Bronchial epithelial cell (primary cell): Measurements from ENCODE around the gene LRP1B. TPM values are rescaled to one million over a fixed set of nuclear protein-coding genes. Genes with fewer than 3 reads are reported as not detected.

Experiments
- DNase-seq: peaks from one replicate; pipeline ENCODE4 v3.0.0-alpha.2; 2010; ENCODE audit warnings: low read depth
- FAIRE-seq: peaks from 2 replicates; lab custom pipeline; 2011; peaks lifted over from hg19 to GRCh38; lab: Jason Lieb, UNC
- H3K27me3 ChIP-seq: 2 replicates; pipeline ENCODE4 v1.5.1; 2011; ENCODE audit warnings: low read length; ENCODE audit not compliant: control insufficient read depth, insufficient read depth
- H3K36me3 ChIP-seq: 2 replicates; pipeline ENCODE4 v1.5.1; 2011; ENCODE audit warnings: low read length; ENCODE audit not compliant: control insufficient read depth, insufficient read depth
- H3K4me3 ChIP-seq: 2 replicates; pipeline ENCODE4 v1.5.1; 2011; ENCODE audit warnings: mild to moderate bottlenecking, low read depth, low read length, control low read depth
- CTCF ChIP-seq: IDR thresholded peaks from 2 replicates; pipeline ENCODE4 v1.5.1; 2011; ENCODE audit warnings: mild to moderate bottlenecking, moderate library complexity, low read length, control low read depth, inconsistent platforms; ENCODE audit not compliant: insufficient read depth, severe bottlenecking
- total RNA-seq: library from RNA; depleted of rRNA; stranded (reverse); fragments of >200 nt; gene quantifications from 2 replicates; pipeline ENCODE4 v1.2.1, GENCODE V29; 2014

LRP1B gene
- total RNA-seq, 1 donor from 2014 or later, result under 0.01 TPM

GRCh38 chr2:140695155-140695554 is 1435.7 kb downstream of the LRP1B start:
- no peak for TF ChIP-seq CTCF
- DNase-seq, result peak; percentile 39
- no peaks in the 10 kb centered on the region for H3K27me3 ChIP-seq
- no peaks in the 10 kb centered on the region for H3K36me3 ChIP-seq
- peak; percentile 47 for FAIRE-seq
- H3K4me3 ChIP-seq, result no peak overlapping the region

GRCh38 chr2:140687825-140688224 is 1443.0 kb downstream of the LRP1B start:
- no peaks in the 10 kb centered on the region for H3K27me3 ChIP-seq
- no peak for TF ChIP-seq CTCF
- FAIRE-seq (no peak), DNase-seq (no peak)
- no peak overlapping the region for H3K4me3 ChIP-seq
- no peaks in the 10 kb centered on the region for H3K36me3 ChIP-seq

- DNase-seq (no peak), FAIRE-seq (no peak)
- no peaks in the 10 kb centered on the region for H3K27me3 ChIP-seq
- no peak for TF ChIP-seq CTCF
- H3K36me3 ChIP-seq, result no peaks in the 10 kb centered on the region
- H3K4me3 ChIP-seq, result no peak overlapping the region
Measured at GRCh38 chr2:140683658-140684057, 1447.2 kb downstream of the LRP1B start.

GRCh38 chr2:140680862-140681261 is 1450.0 kb downstream of the LRP1B start:
- H3K4me3 ChIP-seq, result no peak overlapping the region
- DNase-seq (no peak), FAIRE-seq (no peak)
- H3K27me3 ChIP-seq, result no peaks in the 10 kb centered on the region
- TF ChIP-seq CTCF, result no peak
- no peaks in the 10 kb centered on the region for H3K36me3 ChIP-seq

- TF ChIP-seq CTCF, result no peak
- no peaks in the 10 kb centered on the region for H3K27me3 ChIP-seq
- DNase-seq (no peak), FAIRE-seq (no peak)
- H3K4me3 ChIP-seq, result no peak overlapping the region
- H3K36me3 ChIP-seq, result no peaks in the 10 kb centered on the region
Measured at GRCh38 chr2:140679752-140680151, 1451.1 kb downstream of the LRP1B start.

GRCh38 chr2:140669911-140670310 is 1460.9 kb downstream of the LRP1B start:
- TF ChIP-seq CTCF, result no peak
- no peak for DNase-seq
- Histone ChIP-seq H3K27me3 (no peaks in the 10 kb centered on the region), H3K4me3 (no peak overlapping the region), H3K36me3 (no peaks in the 10 kb centered on the region)
- no peak for FAIRE-seq
